ENCODE data around the gene PHOX2A.

Gene PHOX2A

GRCh38 chr11:72247584-72247983, 3.6 kb upstream of the PHOX2A start:
- no peak for DNase-seq

- DNase-seq: no peak
These were observed 1.4 kb upstream of the PHOX2A start for GRCh38 chr11:72245263-72245816.

GRCh38 chr11:72244361-72245262, 636 bp upstream of the PHOX2A start:
- DNase-seq: peak; percentile 52

- DNase-seq: peak; percentile 15
These were observed 560 bp downstream of the PHOX2A start for GRCh38 chr11:72243173-72244059.

GRCh38 chr11:72242141-72242540, 1.8 kb downstream of the PHOX2A start:
- DNase-seq: no peak

- no peak for DNase-seq
These were observed 2.6 kb downstream of the PHOX2A start for GRCh38 chr11:72241291-72241781.

GRCh38 chr11:72240461-72241290, 3.3 kb downstream of the PHOX2A start:
- peak; percentile 60 for DNase-seq

GRCh38 chr11:72239849-72240460, 4.0 kb downstream of the PHOX2A start:
- DNase-seq: peak; percentile 69

GRCh38 chr11:72239313-72239848, 4.6 kb downstream of the PHOX2A start:
- DNase-seq: peak; percentile 45

- DNase-seq: no peak
These were observed 5.3 kb downstream of the PHOX2A start for GRCh38 chr11:72238492-72239312.

- DNase-seq: peak; percentile 66
These were observed 5.9 kb downstream of the PHOX2A start for GRCh38 chr11:72238040-72238450.

- DNase-seq: no peak
These were observed 6.7 kb downstream of the PHOX2A start for GRCh38 chr11:72237112-72237931.

- no peak for DNase-seq
These were observed 7.2 kb downstream of the PHOX2A start for GRCh38 chr11:72236774-72237111.

- DNase-seq: no peak
These were observed 7.8 kb downstream of the PHOX2A start for GRCh38 chr11:72236083-72236697.

GRCh38 chr11:72235351-72236057, 8.5 kb downstream of the PHOX2A start:
- no peak for DNase-seq

GRCh38 chr11:72234920-72235319, 9.1 kb downstream of the PHOX2A start:
- no peak for DNase-seq

GRCh38 chr11:72234514-72234830, 9.5 kb downstream of the PHOX2A start:
- DNase-seq: no peak

- no peak for DNase-seq
These were observed 10.0 kb downstream of the PHOX2A start for GRCh38 chr11:72233773-72234513.
